Measurements from ENCODE around the gene NPIPB6.

NPIPB6 gene

DNA sequence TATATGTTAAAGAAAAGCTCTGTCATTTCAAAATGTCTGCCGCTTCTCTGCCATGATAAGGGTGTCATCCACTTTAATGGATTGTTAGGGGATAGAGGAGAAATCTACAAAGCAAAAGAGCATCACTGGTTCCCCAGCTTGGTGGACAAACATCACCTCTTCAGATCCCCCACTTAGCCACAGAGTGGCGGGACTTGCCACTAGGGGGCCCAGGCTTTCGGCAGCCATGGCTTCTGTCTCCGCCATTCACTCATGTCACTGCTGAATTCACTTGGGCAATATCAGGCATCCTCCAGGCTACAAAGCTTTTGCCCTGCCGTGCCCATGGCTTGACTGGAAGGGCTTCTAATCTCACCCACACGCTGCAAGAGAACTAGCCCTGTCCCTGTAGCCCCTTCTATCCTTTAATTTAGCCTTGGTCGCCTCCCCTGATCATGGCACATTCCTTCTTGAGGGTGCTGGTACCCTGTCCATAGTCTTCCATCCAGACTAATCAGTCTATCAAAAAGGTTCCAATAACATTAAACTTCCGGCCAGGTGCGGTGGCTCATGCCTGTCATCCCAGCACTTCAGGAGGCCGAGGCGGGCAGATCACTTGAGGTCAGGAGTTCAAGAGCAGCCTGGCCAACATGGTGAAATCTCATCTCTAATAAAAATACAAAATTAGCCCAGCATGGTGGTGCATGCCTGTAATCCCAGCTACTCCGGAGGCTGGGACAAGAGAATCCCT lies 36.3 kb downstream of the NPIPB6 start:
- DNase-seq, result peak; percentile 36 to 58
- TF ChIP-seq POLR2A (IDR thresholded peaks at IDR 0.05; ENCODE audit: low read length) (no peak), GATA1 (IDR thresholded peaks at IDR 0.05; ENCODE audit: low read depth, low read length) (no peak)

DNA sequence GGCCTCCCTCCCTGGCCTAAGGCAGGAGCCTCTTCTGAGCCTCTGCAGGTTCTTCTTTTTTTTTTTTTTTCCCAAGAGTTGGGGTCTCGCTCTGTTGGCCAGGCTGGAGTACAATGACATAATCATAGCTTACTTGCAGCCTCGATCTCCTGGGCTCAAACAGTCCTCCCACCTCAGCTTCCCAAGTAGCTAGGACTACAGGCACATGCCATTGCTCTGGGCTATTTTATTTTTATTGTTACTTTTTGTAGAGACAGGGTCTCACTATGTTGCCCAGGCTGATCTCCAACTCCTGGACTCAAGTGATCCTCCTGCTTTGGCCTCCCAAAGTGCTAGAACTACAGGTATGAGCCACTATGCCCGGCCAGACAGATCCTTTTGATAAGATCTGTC lies 38.4 kb downstream of the NPIPB6 start:
- no peak for DNase-seq
- TF ChIP-seq GATA1 (IDR thresholded peaks at IDR 0.05; ENCODE audit: low read depth, low read length) (no peak), POLR2A (IDR thresholded peaks at IDR 0.05; ENCODE audit: low read length) (no peak)

DNA sequence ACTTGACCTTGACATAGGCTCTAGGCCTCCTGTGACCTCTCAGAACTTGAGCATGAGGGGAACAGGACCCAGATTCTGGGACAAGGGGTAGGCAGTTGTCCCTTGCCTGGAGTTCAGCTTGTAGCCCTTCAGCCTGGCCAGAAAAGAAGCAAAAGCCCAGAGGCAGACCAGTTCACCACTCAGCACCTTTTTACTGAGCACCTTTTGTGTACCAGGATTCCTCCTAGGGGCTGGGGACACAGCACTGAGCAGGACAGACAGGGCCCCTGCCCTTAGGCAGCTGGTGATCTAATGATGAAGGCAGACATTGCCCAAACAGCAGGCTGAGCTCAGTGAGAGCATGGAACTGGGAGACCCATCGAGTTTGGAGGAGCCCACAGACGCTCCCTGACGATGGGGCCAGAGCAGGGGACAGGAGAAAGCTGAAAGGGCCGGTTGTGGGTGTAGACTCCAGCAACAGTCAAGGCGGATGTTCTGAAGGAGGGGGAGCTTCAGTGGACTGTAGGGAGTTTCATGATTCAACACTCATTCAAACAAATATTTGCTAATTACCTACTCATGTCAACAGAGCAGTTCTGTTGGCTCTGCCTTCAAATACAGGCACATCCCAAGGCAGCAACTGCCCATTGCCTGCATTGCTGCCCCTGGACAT lies 38.9 kb downstream of the NPIPB6 start:
- TF ChIP-seq GATA1 (IDR thresholded peaks at IDR 0.05; ENCODE audit: low read depth, low read length) (no peak), POLR2A (IDR thresholded peaks at IDR 0.05; ENCODE audit: low read length) (no peak)
- DNase-seq, result no peak

DNA sequence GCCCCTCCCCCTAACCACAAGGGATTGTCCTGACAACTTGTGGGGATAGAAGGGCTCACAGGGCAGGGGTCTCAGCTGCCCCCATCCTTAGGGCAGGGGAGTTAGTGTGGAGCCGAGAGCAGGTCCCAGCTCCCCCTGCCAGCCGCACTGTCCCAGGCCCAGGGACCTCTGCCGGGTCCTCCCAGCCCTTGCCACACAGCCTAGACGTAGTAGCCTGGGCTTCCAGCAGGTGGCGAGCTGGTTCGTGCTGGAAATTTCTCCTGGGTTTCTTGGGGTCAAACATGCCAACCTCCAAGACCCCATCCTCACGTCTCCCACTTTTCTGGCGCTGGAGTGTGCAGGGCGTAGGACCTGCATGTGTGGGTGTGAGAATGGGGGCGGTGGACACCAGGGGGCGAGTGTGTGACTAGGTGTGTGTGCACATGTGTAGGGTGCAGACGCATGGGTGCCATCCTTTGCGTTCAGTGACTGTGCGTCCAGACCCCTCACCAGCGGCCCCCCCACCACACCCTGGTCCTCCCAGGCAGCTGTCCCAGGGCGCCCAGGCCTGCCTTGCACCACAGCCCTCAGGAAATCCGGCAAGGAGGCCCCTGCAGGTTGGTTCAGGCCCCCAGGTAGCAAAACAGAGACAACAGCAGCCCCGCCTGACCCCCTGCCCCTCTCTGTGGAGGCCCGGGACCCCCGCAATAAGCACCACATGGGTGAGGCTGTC lies 41.5 kb downstream of the NPIPB6 start:
- TF ChIP-seq POLR2A (IDR thresholded peaks at IDR 0.05; ENCODE audit: low read length) (no peak), GATA1 (IDR thresholded peaks at IDR 0.05; ENCODE audit: low read depth, low read length) (no peak)
- DNase-seq, result peak; percentile 15 to 41

DNA sequence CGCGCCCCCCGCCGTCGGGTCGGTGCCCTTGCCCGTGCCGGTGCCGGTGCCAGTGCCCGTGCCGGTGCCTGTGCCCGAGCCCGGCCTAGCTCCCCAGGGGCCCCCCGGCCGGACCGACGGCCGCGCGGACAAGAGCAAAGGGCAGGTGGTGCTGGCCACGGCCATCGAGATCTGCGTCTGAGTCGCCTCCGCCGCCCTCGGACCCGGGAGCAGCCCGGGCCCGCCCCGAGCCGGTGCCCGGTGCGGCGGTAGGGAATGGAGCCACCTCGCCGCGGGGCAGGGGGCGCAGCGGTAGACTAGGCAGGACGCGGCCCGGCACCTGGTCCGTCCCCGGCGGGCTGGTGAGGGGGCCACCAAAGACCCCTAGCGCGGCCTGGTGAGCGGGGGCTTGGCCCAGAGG lies 42.6 kb downstream of the NPIPB6 start:
- no peak for DNase-seq
- TF ChIP-seq GATA1 (IDR thresholded peaks at IDR 0.05; ENCODE audit: low read depth, low read length), result no peak
- no peak for TF ChIP-seq POLR2A (IDR thresholded peaks at IDR 0.05; ENCODE audit: low read length)

DNA sequence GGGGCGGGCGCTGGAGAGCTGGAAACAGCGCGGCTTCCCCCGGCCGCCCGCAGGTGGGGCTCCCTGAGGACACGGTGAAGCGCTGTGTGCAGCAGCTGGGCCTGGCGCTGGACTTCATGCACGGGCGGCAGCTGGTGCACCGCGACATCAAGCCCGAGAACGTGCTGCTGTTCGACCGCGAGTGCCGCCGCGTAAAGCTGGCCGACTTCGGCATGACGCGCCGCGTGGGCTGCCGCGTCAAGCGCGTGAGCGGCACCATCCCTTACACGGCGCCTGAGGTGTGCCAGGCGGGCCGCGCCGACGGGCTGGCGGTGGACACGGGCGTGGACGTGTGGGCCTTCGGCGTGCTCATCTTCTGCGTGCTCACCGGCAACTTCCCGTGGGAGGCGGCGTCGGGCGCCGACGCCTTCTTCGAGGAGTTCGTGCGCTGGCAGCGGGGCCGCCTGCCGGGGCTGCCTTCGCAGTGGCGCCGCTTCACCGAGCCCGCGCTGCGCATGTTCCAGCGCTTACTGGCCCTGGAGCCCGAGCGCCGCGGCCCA lies 43.2 kb downstream of the NPIPB6 start:
- DNase-seq, result no peak
- TF ChIP-seq POLR2A (IDR thresholded peaks at IDR 0.05; ENCODE audit: low read length), result no peak
- TF ChIP-seq GATA1 (IDR thresholded peaks at IDR 0.05; ENCODE audit: low read depth, low read length), result no peak

DNA sequence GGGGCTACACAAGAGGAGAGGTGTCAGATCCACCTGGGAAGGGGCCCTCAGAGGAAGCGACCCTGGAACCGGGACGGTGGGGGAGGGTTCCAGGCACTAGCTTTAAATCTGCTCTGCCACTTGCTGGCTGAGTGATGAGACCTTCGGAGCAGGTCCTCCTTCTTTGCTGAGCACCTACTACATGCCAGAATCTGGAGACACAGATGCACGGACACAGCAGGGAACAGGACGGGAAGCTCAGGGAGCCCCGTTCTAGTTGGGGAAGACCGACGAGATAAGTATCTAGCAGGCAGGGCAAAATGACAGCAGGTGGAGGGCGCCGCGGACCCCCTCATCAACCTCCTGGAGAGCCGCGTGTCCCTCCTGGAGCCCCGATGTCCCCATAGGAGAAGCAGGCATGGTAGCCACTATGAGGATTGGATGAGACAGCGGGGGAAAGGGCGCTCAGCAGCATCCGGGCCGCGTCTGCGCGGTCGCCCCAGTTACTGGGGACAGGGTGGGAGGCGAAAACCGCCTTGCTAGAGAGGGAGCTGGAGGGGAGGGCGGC lies 43.8 kb downstream of the NPIPB6 start:
- TF ChIP-seq GATA1 (IDR thresholded peaks at IDR 0.05; ENCODE audit: low read depth, low read length) (no peak), POLR2A (IDR thresholded peaks at IDR 0.05; ENCODE audit: low read length) (no peak)
- DNase-seq, result no peak

DNA sequence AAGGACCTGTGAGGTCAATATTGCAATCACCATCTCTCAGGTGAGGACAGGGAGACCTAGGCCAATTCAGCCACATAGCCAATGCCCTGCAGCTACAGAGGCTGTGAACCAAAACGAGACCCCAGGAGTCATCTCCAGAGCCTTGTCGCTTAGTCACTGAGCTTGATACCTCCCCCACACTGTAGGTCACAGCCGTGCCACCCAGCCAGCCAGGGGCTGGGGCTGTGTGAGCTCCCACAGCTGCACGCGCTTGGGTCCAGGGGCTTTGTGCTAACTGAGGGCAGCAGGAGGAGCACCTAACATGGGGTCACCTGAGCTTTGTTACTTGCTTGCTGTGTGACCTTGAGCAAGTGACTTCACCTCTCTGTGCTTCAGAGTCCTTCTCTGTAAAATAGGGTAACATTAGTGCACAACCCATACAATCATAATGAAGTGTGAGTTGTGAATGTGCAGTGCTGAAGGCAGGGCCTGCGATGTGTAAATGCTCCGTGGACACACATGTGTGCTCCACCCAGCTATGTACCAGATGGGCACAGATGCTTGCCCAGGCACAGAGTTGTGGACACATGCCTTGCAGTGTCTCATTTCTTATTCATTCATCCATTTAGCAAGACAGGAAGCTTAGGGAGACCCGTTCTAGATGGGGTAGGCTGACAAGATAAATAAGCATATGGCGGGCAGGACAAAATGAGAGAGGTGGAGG lies 45.1 kb downstream of the NPIPB6 start:
- DNase-seq, result no peak
- TF ChIP-seq GATA1 (IDR thresholded peaks at IDR 0.05; ENCODE audit: low read depth, low read length) (no peak), POLR2A (IDR thresholded peaks at IDR 0.05; ENCODE audit: low read length) (no peak)

DNA sequence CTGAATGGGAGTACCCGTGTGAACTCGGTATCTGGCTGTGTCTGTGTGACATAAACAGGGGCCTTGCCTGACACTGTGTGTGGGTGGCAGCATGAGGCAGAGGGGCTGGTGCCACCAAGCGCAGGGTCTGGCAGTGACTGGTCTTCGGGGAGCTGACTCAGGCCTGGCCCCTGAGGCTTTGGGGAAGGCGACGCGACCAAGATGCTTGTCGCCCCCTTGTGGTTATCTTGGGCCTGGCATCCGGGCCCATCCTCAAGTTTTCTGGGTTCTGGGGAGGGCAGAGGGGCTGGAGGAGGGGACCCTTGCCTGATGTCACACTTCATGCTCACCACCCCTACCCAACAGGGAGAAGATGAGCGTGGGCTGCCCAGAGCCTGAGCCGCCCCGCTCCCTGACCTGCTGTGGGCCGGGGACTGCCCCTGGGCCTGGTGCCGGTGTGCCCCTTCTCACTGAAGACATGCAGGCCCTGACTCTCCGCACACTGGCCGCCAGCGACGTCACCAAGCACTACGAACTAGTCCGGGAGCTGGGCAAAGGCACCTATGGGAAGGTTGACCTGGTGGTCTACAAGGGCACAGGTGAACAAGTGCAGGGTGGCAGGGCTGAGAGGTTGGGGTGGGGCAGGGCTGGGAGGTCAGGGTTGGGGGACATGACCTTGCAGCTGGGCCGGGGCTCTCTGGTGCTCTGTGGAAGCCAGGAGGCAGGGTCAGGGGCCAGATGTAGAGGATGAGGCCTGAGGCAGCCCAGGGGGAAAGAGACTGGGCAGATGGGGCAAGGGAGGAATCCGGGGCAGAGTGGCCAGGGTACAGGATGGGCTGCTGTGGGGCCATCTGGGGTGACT lies 46.0 kb downstream of the NPIPB6 start:
- peak; percentile 39 to 67 for DNase-seq
- TF ChIP-seq POLR2A (IDR thresholded peaks at IDR 0.05; ENCODE audit: low read length), result no peak
- TF ChIP-seq GATA1 (IDR thresholded peaks at IDR 0.05; ENCODE audit: low read depth, low read length), result no peak

DNA sequence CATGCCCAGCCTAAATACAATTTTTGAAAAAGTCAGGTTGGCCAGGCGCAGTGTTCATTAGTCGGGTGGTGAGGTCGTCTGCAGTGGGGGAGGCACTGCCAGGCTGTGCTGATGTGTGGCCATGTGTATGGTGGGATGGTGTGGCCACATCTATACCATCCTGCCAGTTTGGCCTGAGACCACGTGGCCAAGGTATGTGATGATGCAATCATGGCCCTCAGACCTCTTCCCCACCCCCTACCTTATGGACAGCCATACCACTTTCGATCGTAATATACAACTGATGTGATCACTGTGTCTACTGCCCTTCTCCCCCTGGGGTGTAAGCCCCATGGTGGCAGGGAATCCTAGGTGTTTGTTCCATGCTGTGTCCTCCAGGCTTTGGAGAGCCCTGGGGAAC lies 47.3 kb downstream of the NPIPB6 start:
- TF ChIP-seq POLR2A (IDR thresholded peaks at IDR 0.05; ENCODE audit: low read length), result no peak
- TF ChIP-seq GATA1 (IDR thresholded peaks at IDR 0.05; ENCODE audit: low read depth, low read length), result no peak
- no peak for DNase-seq

DNA sequence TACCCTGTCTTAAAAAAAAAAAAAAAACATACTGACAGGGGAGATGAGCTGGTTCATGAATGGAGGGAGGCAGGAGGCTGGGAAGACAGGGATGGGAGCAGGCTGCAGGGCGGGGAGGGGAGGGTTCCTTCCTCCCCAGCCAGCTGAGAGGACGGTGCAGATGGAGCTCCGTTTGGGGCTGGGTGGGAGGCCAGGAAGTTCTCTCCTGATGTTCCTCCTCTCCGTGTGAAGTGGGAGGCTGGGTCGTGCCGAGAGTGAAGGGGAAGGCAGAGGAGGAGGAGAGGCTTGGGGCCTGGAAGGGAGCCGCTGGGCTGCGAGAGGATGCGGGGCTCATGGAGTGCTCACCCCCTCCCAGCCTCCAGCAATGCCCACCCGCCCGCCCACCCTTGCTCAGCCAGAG lies 49.7 kb downstream of the NPIPB6 start:
- TF ChIP-seq GATA1 (IDR thresholded peaks at IDR 0.05; ENCODE audit: low read depth, low read length) (no peak), POLR2A (IDR thresholded peaks at IDR 0.05; ENCODE audit: low read length) (no peak)
- DNase-seq, result no peak

DNA sequence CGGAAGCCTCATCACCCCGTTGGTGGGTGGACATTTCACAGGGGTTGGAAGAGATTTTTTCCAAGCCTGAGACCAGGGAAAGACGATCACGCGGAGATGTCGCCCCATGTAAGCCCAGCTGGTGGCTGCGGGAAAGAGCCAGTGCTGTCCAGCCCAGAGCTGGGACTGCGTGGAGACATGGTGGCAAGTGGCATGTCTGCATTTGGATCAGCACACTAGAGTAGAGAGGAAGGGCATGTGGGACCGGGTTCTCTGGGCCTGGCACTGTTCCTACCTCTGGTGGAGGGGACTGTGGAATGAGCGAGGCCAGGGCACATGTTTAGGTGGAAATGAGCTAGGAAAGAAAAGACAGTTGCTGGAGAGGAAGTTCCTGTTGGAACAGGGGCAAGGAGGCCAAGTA lies 51.0 kb downstream of the NPIPB6 start:
- TF ChIP-seq POLR2A (IDR thresholded peaks at IDR 0.05; ENCODE audit: low read length) (no peak), GATA1 (IDR thresholded peaks at IDR 0.05; ENCODE audit: low read depth, low read length) (no peak)
- DNase-seq, result no peak

DNA sequence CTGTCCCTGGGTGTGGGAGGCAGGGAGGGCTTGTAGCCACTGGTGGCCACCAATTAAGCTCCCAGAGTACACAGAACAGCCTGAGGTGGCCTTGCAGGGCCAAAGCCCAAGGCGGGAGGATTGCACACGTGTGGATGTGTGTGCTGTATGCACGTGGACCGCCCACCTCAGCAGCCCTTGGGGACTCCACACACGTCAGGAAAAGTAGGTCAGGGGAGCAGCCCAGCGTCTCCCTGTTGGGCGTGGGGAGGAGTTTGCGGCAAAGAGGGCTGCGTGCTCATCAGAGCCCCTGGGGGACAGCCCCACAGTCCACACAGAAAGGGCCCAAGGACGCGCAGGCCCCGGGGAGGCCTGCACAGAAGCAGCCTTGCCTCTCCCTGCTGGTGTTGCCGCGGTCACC lies 51.4 kb downstream of the NPIPB6 start:
- TF ChIP-seq GATA1 (IDR thresholded peaks at IDR 0.05; ENCODE audit: low read depth, low read length), result no peak
- no peak for TF ChIP-seq POLR2A (IDR thresholded peaks at IDR 0.05; ENCODE audit: low read length)
- no peak for DNase-seq

Measured in erythroblast (primary cell).